ENCODE results near the gene PHACTR1. TPM values are rescaled to one million over a fixed set of nuclear protein-coding genes. Genes with fewer than 3 reads are reported as not detected.

The PHACTR1 gene
- total RNA-seq, 1 experiment from 2014 or later, result 4.1 TPM

DNA sequence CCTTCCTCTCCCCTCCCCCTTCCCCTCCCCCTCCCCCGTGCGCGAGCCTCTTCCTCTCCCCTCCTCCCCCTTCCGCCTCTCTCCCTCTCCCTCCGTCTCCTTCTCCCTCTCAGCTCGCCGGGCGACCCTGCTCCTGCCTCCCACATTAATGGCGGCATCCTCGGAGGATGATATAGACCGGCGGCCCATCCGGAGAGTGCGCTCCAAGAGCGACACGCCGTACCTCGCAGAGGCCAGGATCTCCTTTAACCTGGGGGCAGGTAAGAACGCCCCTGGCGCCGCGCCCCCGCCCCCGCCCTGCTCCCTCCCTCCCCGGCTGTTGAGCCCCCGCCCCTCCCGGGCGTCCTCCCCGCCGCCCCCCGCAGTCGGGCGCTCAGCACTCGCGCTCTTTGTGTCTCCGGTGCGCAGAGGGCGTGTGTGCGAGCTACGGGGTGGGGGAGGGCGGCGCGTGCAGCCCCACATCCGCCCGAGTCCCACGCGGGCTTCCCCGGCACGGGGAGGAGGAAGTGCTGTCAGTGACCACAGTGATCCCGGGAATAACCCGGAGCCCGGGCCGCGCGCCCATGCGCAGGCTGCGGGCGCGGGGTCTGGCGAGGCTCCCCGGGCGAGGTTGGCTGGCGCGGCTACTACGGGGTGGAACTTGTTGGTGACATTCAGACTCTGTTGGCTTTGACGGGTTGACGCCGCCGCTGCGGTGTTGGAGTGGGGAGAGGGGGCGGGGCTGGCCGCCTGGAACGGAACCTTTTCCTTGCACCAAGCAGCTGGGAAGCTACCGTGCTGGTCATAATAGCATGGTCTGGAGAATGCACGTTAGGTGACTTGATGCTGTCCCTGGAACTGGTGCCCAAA lies 33.2 kb downstream of the PHACTR1 start:
- DNase-seq (ENCODE audit: low read depth), result peak; percentile 53

DNA sequence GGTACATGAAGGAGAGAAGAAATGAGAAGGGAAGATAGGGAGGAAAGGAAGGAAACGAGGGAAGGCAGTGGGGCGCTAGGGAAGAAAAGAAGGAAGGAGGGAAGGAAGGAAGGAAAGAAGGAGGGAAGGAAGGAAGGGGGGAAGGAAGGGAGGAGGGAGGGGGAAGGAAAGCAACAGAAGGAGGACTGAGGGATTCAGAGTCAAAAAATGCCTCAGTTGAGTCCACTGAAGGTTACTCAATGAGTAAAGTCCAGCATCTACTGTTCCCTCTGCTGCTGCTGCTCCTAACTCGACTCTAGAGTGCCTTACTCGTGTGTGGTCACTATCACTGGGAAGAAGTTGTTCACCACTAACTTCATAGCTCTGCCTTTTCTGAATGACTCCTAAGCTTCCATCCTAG lies 33.8 kb downstream of the PHACTR1 start:
- no peak for DNase-seq (ENCODE audit: low read depth)

DNA sequence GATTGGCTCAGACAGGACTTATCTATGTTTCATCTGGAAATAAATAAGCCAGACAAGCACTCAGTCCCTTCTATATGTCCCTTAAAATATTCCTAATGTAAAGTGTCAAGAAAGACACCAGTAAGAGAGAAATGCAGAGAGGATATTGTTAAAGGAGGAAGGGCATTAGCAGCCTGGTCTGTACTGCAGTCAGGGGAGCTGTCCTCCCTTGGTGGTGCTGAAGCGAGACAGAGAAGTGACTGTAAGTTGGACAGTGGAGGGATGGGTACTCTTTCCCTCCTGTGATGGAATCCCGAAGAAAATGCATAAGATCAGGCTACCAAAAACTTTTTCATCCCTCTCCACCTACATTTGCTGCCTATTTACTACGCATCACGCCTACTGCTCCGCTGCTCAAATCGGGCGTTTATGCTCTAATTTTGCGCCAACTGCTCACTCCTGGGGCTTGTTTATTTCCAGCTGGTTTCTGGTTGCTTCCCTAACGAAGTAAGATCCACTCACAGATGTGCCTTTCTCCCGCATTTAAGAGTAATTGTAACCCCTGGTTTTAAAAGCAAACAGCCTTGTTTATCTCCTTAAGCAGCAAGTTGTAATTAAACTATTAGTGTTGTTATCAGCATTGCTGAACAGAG lies 35.2 kb downstream of the PHACTR1 start:
- DNase-seq (ENCODE audit: low read depth), result peak; percentile 77

DNA sequence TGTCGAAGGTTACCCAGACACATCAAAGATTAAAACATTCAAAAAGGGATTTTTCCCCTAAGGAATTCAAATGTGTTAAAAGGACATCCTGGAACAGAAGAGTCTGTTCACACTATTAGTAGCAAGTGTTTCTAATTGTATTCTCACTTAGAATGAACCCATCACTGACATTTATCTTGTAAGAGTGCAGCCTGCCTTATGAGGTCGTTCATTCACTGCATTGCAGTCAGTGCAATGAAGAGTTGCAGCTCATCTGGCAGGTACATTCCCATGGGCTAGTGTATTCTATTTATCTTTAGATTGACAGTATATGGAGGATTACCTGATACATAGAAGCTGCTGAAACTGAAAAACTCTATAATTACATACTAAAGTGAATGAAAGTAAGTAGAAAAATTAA lies 36.5 kb downstream of the PHACTR1 start:
- DNase-seq (ENCODE audit: low read depth), result no peak

DNA sequence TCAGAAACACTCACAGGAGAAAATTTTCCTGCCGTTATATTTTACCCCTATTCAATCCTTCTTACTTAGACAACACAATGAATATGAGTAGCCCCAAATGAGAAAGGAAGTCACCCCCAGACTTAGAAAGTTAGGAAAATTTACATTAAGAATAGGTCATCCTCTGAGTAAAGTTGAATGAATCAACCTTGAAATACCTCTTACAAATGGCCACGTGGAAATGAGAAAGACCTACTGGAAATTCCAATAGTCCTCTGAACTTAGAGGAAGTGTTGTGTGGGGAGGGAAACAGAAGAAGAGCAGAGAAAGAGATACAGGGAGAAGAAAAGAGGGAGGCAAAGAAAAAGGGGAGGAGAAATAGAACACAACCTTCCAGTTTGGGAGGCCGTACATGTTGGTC lies 43.7 kb downstream of the PHACTR1 start:
- no peak for DNase-seq (ENCODE audit: low read depth)

DNA sequence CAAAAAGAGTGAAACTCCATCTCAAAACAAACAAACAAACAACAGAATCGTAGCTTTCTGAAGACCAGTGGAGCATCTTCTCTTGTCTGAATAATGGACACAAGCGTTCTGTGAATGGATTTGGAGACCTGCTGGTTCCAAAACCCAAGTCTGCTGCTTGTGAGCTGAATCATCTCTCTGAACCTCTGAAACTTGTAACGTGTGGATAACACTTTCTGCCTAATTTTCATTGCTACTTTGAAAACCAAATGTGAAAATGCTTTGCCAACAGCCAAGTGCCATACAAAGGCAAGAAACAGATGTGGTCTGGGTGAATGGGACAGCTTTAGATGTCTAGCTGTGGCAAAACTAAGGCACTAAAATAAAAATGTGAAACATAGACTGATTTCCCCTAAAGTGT lies 44.3 kb downstream of the PHACTR1 start:
- peak; percentile 15 for DNase-seq (ENCODE audit: low read depth)

DNA sequence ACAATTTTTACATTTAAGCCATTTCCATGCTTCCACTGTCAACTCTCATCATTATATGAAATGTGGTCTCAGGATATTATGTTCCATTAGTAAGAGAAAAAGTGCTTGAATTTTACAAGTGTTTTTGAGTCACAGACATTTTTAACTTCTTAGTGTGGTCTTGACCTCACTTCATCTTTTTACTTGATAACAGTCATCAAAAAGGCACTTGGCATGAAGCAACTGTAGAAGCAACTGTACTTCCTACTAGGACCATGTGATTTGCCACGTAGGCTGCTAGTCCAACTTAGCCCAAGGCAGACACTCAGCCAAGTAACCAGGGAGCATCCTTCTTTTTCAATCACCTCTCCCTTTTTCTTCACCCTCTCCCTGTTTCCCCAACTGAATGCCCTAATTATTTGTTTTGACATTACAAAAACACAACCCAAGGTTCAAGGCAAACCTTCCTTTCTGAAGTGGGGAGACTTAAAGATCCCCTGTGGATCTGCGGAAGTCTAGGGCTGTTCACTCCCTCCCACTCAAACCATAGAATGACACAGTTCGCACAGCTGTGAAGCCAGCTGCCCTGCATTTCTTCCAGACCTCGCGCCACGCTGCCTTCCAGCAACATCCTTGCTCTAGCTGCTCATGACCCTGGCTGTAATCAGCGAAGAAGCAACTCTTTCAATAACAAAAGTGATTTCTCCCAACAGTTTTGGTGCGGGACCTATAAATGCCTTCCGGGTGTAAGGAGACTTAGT lies 45.0 kb downstream of the PHACTR1 start:
- DNase-seq (ENCODE audit: low read depth), result peak; percentile 89

DNA sequence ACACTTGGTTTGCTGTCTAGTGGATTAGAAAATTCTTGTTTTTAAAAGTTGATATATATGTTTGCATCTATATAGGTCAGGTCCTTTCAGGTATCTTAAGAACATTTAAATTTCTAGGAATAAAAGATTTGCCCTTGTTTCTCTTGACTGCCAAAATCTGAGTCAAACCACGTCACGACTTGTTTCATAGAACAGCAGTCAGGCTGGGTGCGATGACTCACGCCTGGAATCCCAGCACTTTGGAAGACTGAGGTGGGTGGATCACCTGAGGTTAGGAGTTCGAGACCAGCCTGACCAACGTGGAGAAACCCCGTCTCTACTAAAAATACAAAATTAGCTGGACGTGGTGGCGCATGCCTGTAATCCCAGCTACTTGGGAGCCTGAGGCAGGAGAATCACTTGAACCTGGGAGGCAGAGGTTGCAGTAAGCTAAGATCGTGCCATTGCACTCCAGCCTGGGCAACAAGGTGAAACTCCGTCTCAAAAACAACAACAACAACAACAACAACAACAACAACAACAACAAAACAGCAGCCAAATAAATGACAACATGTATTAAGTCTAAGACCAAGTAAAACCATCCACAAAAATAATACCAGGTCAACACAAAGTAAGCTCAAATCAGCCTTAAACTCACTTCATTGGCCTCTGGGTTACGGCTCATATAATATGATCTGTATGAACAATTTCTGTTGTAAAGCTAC lies 46.3 kb downstream of the PHACTR1 start:
- peak; percentile 89 for DNase-seq (ENCODE audit: low read depth)

DNA sequence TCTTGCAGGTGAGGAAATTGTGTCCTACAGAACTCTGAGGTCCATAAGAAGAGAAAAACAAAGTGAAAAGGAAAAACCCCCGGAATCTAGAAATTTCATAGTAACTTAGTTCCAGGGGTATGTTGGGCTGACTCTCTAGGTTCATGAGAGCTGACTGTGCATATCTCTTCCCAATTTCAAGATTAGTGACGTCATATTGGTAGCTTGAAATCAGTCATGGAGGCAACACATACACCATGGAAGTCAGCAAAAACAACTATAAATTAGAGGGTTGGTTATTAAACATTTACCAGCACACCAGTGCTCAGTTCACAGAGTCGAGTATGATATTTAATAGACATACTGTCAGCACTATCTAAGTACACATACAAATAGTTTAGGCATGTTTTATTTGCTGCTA lies 49.8 kb downstream of the PHACTR1 start:
- no peak for DNase-seq (ENCODE audit: low read depth)

DNA sequence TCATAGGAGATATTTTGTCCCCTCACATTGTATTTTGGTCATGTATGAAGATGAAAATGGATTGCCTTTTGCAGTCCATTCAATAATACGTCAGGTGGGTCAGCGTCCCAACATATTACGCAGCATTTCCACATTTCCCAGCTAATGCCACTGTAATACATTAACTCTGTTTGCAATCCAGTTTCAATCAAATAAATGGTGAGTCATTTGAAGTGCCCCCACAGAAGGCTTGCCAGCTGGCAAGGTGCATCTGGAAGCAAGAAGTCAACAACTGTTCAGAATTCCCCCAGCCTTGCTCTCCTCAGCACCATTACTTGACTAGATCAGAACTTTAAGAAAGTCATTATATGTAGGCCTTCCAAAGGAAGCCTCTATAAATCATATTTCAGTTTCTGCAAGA lies 50.4 kb downstream of the PHACTR1 start:
- peak; percentile 16 for DNase-seq (ENCODE audit: low read depth)

DNA sequence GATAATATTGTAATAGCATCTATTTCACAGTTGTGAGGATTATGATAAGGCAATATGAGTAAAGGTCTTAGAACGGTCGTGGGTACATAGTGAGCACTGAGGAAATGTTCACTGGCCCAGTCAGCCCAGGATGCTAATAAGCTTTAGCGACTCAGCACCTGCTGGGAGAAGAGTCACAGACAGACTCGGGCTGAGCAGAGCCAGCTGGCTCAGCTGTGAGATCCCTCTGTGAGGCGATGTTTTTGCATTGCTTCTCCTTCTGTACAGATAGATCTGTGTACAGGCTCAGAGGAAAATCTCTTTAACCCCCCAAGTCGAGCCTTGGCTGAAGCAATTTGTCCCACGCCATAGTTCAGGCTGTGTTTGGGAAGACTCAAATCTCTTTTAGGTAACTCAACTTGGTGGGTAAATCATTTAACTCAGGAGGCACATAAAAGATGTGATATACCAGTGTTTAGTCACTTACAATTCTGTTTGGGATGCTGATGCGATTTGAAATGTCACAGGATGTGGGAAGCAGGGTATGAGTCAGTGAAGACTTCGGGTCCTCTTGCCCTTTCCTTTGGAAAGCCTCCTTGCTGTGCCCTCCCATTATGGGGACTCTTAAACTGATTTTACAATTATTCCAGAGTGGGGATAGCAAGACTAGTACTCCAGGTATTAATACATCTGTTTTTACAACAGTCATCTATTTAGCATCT lies 53.1 kb downstream of the PHACTR1 start:
- DNase-seq (ENCODE audit: low read depth), result peak; percentile 68

DNA sequence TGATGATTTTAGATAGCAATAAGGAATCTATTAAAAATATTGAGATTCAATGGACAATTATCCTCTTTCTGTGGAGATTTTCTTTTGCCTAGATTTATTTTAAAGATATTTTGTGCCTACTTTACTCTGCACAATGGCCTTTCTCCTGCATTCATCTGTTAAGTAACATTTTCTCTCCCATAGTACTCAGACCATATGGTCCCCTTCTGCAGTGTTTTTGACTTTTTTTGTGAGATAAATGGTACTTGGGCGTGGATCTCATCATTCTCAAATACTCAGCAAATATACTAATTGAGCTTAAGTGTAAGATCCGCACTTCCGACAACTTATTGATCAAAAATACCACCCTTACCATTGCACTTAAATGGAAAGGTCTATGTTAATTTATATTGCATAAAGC lies 55.8 kb downstream of the PHACTR1 start:
- no peak for DNase-seq (ENCODE audit: low read depth)

DNA sequence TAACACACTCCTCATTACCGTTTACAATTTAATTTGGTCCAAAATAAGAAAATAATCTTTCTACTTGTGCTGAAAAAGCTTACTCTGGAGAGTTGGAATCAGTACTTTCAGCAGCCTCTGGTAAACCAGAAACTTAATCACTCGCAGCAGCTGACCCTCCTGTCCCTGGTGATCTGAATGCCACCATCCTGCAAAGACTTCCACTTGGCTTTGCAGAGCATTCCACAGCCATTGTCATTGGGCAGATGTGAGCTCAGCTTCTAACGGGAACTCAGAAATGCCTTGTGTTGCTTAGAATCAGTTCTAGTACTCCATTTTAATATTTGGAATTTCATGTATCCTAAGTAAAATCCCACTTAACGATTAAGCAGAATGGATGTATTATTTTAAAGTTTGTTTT lies 59.7 kb downstream of the PHACTR1 start:
- DNase-seq (ENCODE audit: low read depth), result no peak

DNA sequence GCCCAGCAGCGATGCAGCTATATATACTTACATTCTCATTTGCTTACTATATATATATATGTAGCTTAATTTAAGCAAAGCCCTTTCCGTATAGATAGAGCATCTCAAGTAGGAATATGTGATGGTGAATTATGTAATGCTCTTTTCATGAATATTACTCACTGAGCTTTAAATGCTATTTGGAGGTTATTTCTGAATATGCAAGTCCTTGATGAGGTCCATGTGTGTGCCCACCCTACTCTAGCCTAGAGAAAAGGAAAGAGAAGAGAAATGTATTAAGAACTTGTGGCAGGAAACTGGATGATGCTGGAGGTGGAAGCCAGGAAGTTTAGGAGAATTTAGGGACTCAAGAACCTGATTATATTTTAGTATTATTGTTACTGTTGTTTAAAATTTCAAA lies 63.2 kb downstream of the PHACTR1 start:
- no peak for DNase-seq (ENCODE audit: low read depth)

DNA sequence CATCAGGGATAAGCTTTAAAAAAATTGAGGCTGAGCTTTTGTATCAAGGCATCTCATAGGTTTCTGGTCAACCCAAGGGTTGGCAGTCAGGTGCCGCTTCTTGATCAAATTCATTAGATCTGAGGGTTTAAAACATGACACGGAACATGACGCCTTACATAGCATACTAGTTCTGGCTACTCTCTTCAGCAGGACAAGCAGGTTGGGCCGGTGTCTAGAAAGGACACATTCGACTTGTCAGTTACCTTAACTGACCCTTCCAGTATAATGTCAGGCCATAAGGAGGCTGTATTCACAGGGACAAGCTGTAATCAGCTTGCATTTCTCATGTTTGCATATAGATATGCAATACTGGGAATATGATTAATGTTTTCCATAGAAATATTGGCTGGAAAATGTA lies 65.6 kb downstream of the PHACTR1 start:
- DNase-seq (ENCODE audit: low read depth), result no peak

DNA sequence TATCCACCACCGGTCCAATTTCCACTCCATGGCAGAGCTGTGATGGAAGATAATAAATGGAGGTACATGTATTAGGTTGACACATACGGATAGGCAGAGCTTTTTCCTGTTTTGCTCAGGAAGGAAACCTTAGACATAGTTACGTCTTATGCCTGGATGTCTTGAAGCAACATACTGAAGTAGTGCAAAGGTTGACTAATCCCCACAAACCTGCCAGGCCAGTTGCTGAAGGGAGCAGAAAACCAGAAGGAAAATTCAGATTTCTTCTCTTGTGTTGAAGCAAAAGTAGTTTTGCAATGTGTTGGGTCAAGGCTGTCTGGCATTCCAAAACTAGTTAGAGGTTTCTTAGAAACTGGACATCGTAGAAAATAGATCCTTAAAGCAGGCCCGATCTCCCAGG lies 68.7 kb downstream of the PHACTR1 start:
- DNase-seq (ENCODE audit: low read depth), result no peak

DNA sequence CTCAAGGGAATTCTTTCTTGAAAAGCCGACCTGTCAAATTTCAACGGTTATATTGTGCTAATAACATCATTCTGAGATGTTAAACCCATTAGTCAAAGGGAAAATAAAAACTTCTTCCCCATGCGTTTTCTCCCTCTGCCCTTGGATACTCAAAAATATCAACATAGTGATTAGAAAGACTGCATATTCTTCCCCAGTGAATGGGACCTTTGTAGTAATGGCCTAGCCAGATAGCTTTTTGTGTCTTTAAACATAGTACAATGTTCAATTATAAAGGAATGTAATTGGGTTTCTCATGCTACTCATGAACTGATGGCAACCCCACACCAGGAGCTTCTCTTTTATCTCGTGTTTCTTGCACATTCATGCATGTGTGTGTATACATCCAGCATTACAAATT lies 69.4 kb downstream of the PHACTR1 start:
- no peak for DNase-seq (ENCODE audit: low read depth)

DNA sequence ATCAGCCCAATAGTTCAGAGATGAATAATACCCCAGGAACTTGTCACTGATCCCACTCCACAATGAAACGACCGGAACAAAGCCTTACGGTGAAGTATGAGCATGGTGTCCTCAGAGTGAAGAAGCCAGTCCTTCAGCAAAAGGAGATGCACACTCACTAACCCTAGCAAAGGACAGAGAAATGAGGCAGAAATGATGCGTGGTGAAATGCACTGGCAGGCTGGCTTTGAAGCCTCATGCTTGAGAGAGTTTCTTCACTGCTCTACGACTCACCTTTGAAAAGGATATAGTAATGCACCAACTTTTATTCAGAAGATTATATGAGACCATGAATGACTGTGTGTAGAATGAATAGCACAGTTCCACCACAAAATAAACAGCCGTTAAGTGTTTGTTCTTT lies 74.8 kb downstream of the PHACTR1 start:
- DNase-seq (ENCODE audit: low read depth), result peak; percentile 16

DNA sequence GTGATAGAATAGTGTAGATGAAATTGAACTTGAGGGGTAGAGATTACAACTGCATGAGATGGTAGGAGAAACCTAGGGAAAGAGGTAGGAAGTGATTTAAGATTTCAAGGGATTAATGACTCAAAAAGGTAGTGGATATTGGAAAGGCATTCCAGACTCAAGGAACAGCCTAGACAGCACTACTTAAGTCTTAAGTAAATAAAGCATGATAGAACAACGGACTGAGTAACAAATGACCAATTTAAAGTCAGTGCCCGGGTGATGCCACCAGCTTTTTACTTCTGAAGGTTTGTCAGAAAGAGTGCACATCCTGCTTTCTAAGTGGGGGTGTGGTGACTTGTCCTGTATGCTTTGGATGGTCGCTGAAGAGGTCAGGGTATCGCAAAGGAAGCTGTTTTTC lies 81.8 kb downstream of the PHACTR1 start:
- no peak for DNase-seq (ENCODE audit: low read depth)

DNA sequence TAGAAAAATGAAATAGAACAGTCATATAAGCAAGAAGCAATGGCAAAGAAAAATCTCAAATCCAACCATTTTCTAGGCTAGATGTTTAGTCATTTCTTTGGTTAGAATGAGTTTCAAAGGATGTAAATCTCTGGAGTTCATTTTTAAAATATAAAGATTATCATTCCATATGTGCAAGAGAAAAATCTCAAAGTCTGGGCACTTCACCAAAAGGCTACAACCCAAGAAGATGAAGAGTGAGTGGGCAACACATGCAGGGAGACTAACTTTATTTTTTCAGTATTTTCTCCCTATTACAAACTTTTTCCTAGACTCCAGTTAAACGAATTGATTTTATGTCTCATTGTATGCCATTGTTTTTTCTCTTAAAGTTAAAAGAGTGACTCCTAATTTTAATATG lies 83.6 kb downstream of the PHACTR1 start:
- DNase-seq (ENCODE audit: low read depth), result no peak

DNA sequence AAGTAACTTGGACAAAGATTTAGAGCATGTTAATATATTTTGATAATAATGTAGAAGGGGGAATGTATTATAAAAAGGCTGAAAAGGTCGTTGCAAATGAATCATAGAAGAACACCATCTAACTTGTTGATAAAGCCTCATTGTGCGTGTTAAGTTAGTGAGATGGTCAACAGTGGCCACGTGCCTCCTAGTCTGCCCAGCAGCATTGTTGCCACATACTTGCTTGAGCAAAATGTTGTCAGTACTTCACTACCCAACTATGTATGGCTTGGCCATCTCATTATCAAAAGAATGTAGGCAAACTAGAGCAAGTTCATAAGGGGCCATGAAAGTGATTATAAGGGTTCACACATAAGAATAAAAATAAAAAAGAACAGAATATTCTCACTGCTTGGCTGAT lies 84.6 kb downstream of the PHACTR1 start:
- peak; percentile 19 for DNase-seq (ENCODE audit: low read depth)

DNA sequence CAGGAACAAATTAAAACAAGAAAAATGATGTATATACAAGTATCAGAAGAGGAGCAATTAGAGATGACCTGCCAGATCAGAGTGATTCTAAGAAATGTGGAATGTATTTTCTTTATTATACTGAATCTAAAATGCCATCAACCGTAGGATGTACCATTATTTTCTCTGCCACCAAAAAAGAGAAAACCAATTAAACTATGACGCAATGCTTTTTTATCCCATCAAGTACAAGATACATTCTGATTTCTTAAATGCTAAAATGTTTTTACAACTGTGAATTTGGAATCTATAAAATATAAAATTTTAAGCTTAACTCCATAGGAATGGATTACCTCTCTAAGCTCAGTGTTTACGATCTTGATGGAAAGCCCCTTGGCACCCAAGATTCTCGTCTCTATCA lies 85.9 kb downstream of the PHACTR1 start:
- no peak for DNase-seq (ENCODE audit: low read depth)

Measured in Daoy (cell line).